ENCODE measurements around the gene ZC3H7B. TPM values are rescaled to one million over a fixed set of nuclear protein-coding genes. Genes with fewer than 3 reads are reported as not detected.

ZC3H7B gene
- total RNA-seq, 4 donors from 2014 or later, result 32.9 to 39.4 (median 35.9) TPM

- TF ChIP-seq CTCF (IDR thresholded peaks at IDR 0.05), result no peak
- DNase-seq (ENCODE audit: low spot score), result no peak
- no peak for ATAC-seq (ENCODE audit: low FRiP score)
Observed at GRCh38 chr22:41405588-41405987, 104.3 kb downstream of the ZC3H7B start.

- ATAC-seq (ENCODE audit: low FRiP score) (no peak), DNase-seq (ENCODE audit: low spot score) (no peak)
- TF ChIP-seq CTCF (IDR thresholded peaks at IDR 0.05), result no peak
Observed at GRCh38 chr22:41406410-41406809, 105.1 kb downstream of the ZC3H7B start.

GRCh38 chr22:41407433-41407832, 106.1 kb downstream of the ZC3H7B start:
- DNase-seq (ENCODE audit: low spot score) (no peak), ATAC-seq (ENCODE audit: low FRiP score) (no peak)
- TF ChIP-seq CTCF (IDR thresholded peaks at IDR 0.05), result no peak

- ATAC-seq (ENCODE audit: low FRiP score), result no peak
- no peak for DNase-seq (ENCODE audit: low spot score)
- TF ChIP-seq CTCF (IDR thresholded peaks at IDR 0.05), result no peak
Observed at GRCh38 chr22:41408665-41409064, 107.3 kb downstream of the ZC3H7B start.

Small RNAs within 50 kb of the gene (small RNA-seq; reads per million reads assigned to genes)
- not detected for gene MIR6889
- gene RNU6-495P, result not detected

Other genes starting within 250 kb of the ZC3H7B start
- gene EP300, start 208.9 kb upstream of the ZC3H7B start, total RNA-seq, result 10 to 100 TPM; 49.6 to 68.3 (median 58.7) TPM
- gene L3MBTL2, start 96.2 kb upstream of the ZC3H7B start, total RNA-seq, result 10 to 100 TPM in 3 of 4 donors, 1 to 10 TPM in 1; 8.9 to 19.1 (median 16.0) TPM
- 1 to 10 TPM in 3 of 4 donors, under 1 TPM in 1; 0.56 to 2.5 (median 1.4) TPM for gene CHADL, start 60.6 kb upstream of the ZC3H7B start, total RNA-seq
- gene RANGAP1, start 15.3 kb upstream of the ZC3H7B start, total RNA-seq, result 10 to 100 TPM; 30.9 to 49.8 (median 34.1) TPM
- 10 to 100 TPM; 11.6 to 25.5 (median 18.1) TPM for gene TEF, start 80.4 kb downstream of the ZC3H7B start, total RNA-seq
- 100 to 1,000 TPM in 1 of 4 donors, 10 to 100 TPM in 3; 59.4 to 111 (median 64.1) TPM for gene TOB2, start 145.3 kb downstream of the ZC3H7B start, total RNA-seq
- gene PHF5A, start 167.2 kb downstream of the ZC3H7B start, total RNA-seq, result 10 to 100 TPM; 35.2 to 46.8 (median 42.3) TPM
- gene ACO2, start 167.6 kb downstream of the ZC3H7B start, total RNA-seq, result 100 to 1,000 TPM; 118 to 151 (median 131) TPM
- gene POLR3H, start 242.9 kb downstream of the ZC3H7B start, total RNA-seq, result 10 to 100 TPM; 17.0 to 37.7 (median 22.3) TPM

Measured in omental fat pad (tissue), 4 donors.